ENCODE results near the gene NKIRAS2. TPM values are rescaled to one million over a fixed set of nuclear protein-coding genes. Genes with fewer than 3 reads are reported as not detected.
A peak's percentile ranks its signal among the peaks of the same experiment; 100 is the strongest.

Gene NKIRAS2
- 10 to 100 TPM; 16.3 to 17.2 TPM for total RNA-seq

DNA sequence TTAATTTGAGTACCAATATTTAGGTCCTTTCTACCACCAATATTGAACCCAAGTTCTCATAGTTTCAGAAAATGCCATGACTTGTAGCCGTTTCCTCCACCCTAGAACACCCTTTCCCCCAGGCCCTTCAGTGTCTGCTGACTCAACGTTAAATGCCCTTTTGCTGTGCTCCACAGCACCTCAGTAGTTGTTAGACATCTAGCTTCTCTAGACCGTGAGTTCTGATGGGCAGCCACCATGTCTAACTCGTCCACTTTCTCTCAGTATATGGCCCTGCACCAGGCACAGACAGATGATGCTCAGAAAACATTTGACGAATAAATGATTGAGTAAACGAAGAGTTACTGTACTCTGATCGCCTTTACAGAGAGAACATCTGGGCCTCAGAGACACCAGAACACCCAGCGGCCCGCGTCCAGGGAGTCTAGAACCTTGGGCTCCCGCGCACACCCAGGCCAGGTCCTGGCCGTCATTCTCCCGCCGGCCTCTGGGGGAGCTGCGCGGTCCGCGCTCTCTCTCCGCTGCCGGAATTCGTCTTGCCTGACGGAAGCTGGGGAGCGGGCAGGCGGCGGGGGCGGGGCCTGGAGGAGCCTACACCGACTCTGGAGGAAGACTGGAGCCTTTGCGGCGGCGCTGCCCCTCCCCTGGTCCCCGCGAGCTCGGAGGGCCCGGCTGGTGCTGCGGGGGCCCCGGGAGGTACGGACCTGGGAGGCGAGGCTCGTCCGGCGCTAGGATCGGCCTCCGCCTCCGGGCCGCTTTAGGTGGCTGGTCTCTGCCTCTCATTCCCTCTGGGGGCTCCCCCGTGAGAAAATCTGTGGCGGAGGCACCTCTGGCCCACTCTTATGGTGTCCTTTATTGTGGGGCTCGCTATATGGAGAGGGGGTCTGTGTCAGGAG is at the start of gene NKIRAS2:
Gene NKIRAS2, plus strand, starts transcription at position 582 of the 896 bp plus-strand sequence. CDS start 1,488 bp downstream, outside the sequence.
- peak; percentile 97 for DNase-seq
- Mint-ChIP-seq H3K27ac (peak within 1 kb of the TSS; percentile 88), H3K4me1 (peaks cover 52% of the 10 kb centered on the region), H3K9me3 (ENCODE audit: low read depth) (no peaks in the 10 kb centered on the region), H3K4me3 (peak within 1 kb of the TSS; percentile 100), H3K36me3 (ENCODE audit: low read depth) (peaks cover 42% of the 10 kb centered on the region), H3K27me3 (no peaks in the 10 kb centered on the region)
- peak; percentile 78 for ATAC-seq
- ChIA-PET POLR2A (interaction anchor here (0.5 to 1.8 kb wide), 6 partner anchors 53 to 155 kb away, joined by 3 to 4 read pairs (median 3); partner anchors contain the start of genes ACLY, CNP, DHX58 and KLHL11), CTCF (interaction anchor here (0.6 to 2.1 kb wide), 29 partner anchors 9 to 512 kb away, joined by 3 to 17 read pairs (median 4); partner anchors contain the start of genes CNP, DHX58, GHDC and ZNF385C)
- intact Hi-C loops (cut with DNase I, micrococcal nuclease) = loop anchor here (1.0 to 5.0 kb wide), 7 partner anchors 54 to 518 kb away; partner anchors contain the start of genes KLHL11 (in 1 of the 2), NAGLU (in 1 of the 2), ODAD4 (in 1 of the 2) and STAT5A (in 1 of the 2)

DNA sequence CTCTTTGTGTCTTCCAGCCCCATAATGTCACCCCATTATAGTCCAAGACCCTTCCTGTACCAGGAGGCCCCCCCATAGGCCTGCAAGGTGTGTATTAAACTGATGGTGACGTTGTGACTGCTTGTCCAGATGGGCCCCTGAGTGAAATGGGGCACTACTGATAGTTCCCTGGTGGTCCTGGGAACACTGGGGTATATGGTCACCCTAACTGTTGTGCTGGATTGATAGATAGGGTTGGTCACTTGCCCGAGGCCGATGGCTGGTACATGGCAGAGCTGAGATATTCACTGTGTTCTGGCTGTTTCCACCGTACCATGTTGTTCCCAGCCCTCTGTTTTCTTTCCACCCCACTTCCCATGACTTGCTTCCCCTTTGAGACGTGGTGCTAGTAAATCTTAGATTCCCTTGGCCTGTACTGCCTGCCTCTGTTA is 49.0 kb upstream of the NKIRAS2 start:
- ChIA-PET POLR2A (no interaction called here), CTCF (interaction anchor here (1.3 kb wide), 1 partner anchor 49 kb away, joined by 3 read pairs; the partner anchor contains the start of gene NKIRAS2)
- intact Hi-C loops (cut with DNase I, micrococcal nuclease) = no loop called here
- Mint-ChIP-seq H3K4me3 (no peak overlapping the region), H3K27me3 (no peaks in the 10 kb centered on the region), H3K9me3 (ENCODE audit: low read depth) (no peaks in the 10 kb centered on the region), H3K4me1 (peaks cover 27% of the 10 kb centered on the region), H3K27ac (peak overlapping the region; percentile 48), H3K36me3 (ENCODE audit: low read depth) (peaks cover 43% of the 10 kb centered on the region)
- ATAC-seq (no peak), DNase-seq (no peak)

- ChIA-PET CTCF (interaction anchor here (0.6 to 1.5 kb wide), 4 partner anchors 8 to 62 kb away, joined by 3 to 4 read pairs (median 4); no protein-coding TSS in a partner anchor), POLR2A (interaction anchor here (0.6 to 1.5 kb wide), 3 partner anchors 16 to 153 kb away, joined by 3 to 5 read pairs (median 4); partner anchors contain the start of gene ODAD4)
- ATAC-seq (no peak), DNase-seq (no peak)
- no peaks in the 10 kb centered on the region for H3K9me3 Mint-ChIP-seq (ENCODE audit: low read depth)
- no peak overlapping the region for H3K4me3 Mint-ChIP-seq
- intact Hi-C loops (cut with DNase I, micrococcal nuclease) = no loop called here
- H3K36me3 Mint-ChIP-seq (ENCODE audit: low read depth) = peaks cover 51% of the 10 kb centered on the region
- peaks cover 26% of the 10 kb centered on the region for H3K4me1 Mint-ChIP-seq
- H3K27ac Mint-ChIP-seq = no peak overlapping the region
- no peaks in the 10 kb centered on the region for H3K27me3 Mint-ChIP-seq
Measured at GRCh38 chr17:41971721-41972523, 48.0 kb upstream of the NKIRAS2 start.

DNA sequence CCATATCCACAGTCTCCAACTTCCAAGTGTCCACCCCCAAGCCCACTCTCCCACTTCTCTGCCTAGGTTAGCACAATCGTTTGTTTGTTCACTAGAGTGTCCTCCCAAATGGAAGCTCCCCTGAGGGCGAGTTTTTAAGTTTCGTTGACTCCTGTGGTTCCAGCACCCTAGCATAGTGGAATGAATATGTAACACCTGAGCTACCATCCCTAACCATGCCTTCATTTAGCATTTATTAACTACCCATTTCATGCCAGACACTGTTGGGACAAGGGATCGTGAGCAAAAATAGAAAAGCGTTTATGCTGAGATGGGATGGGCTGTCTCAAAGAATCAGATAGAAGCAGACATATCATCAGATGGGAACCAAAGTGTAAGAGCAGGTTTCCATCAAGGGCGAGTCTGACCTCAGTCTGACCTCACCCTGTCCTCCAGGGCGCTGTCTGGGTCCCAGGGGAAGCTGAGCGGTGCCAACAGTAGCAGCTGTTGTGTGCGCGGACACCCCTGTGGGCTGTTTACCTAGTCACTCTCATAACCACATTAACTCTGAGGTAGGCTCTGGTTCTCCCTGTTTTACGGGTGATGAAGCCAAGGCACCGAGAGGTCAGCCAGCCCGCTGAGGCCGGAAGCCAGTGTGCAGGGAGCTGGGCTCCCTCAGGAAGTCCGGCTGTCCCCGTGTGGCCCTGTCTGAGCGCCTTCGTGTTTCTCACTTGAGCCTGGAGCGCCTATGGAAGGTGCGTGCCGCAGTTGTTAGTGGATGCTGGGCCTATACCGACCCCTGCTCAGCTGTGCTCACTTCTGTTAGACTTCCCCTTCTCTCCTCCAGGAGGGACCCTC is 47.1 kb upstream of the NKIRAS2 start:
- DNase-seq (no peak), ATAC-seq (no peak)
- Mint-ChIP-seq H3K27me3 (no peaks in the 10 kb centered on the region), H3K4me3 (no peak overlapping the region), H3K9me3 (ENCODE audit: low read depth) (no peaks in the 10 kb centered on the region), H3K27ac (no peak overlapping the region), H3K4me1 (peaks cover 19% of the 10 kb centered on the region), H3K36me3 (ENCODE audit: low read depth) (peaks cover 53% of the 10 kb centered on the region)
- POLR2A ChIA-PET = interaction anchor here (0.9 to 1.5 kb wide), 2 partner anchors 15 to 42 kb away, joined by 3 to 4 read pairs; partner anchors contain the start of gene ODAD4
- intact Hi-C loops (cut with DNase I, micrococcal nuclease) = no loop called here
- CTCF ChIA-PET = interaction anchor here (0.6 to 1.5 kb wide), 4 partner anchors 7 to 205 kb away, joined by 3 to 4 read pairs (median 4); no protein-coding TSS in a partner anchor

DNA sequence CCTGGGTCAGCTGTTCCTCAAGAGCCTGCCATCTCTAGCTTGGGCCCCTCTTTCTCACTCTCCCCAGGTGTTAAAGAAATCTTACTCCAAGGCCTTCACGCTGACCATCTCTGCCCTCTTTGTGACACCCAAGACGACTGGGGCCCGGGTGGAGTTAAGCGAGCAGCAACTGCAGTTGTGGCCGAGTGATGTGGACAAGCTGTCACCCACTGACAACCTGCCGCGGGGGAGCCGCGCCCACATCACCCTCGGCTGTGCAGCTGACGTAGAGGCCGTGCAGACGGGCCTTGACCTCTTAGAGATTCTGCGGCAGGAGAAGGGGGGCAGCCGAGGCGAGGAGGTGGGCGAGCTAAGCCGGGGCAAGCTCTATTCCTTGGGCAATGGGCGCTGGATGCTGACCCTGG is 46.5 kb upstream of the NKIRAS2 start:
- ATAC-seq (no peak), DNase-seq (no peak)
- H3K9me3 Mint-ChIP-seq (ENCODE audit: low read depth) = no peaks in the 10 kb centered on the region
- H3K4me1 Mint-ChIP-seq = peaks cover 14% of the 10 kb centered on the region
- ChIA-PET POLR2A (interaction anchor here (1.5 kb wide), 1 partner anchor 14 kb away, joined by 4 read pairs; no protein-coding TSS in a partner anchor), CTCF (no interaction called here)
- no peaks in the 10 kb centered on the region for H3K27me3 Mint-ChIP-seq
- H3K36me3 Mint-ChIP-seq (ENCODE audit: low read depth) = peaks cover 49% of the 10 kb centered on the region
- intact Hi-C loops (cut with DNase I, micrococcal nuclease) = no loop called here
- no peak overlapping the region for H3K4me3 Mint-ChIP-seq
- no peak overlapping the region for H3K27ac Mint-ChIP-seq

DNA sequence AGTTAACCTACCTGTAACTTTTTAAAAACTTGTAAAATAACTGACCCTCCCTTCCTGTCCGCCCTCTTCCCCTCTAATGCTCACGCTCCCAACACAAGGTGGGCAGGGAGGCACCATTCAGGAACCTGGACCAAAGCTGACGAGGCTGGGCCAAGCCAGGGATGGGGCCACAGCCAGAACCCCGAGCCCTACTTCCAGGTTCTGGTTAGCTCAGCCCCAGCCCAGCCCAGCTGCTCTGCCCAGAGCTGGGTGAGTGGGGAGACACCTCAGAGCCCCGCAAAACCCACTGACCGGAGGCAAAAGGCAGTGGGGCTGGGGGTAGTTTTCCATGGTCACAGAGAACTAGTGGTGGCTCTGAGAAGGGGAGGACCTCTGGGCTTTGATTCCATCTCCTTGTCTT is 45.9 kb upstream of the NKIRAS2 start:
- no peaks in the 10 kb centered on the region for H3K9me3 Mint-ChIP-seq (ENCODE audit: low read depth)
- no peak for DNase-seq
- H3K27ac Mint-ChIP-seq = no peak overlapping the region
- ChIA-PET CTCF (no interaction called here), POLR2A (no interaction called here)
- ATAC-seq = no peak
- H3K27me3 Mint-ChIP-seq = no peaks in the 10 kb centered on the region
- intact Hi-C loops (cut with DNase I, micrococcal nuclease) = no loop called here
- peaks cover 12% of the 10 kb centered on the region for H3K4me1 Mint-ChIP-seq
- H3K36me3 Mint-ChIP-seq (ENCODE audit: low read depth) = peaks cover 48% of the 10 kb centered on the region
- no peak overlapping the region for H3K4me3 Mint-ChIP-seq

- intact Hi-C loops (cut with DNase I, micrococcal nuclease) = no loop called here
- no peak for DNase-seq
- H3K27ac Mint-ChIP-seq = no peak overlapping the region
- peaks cover 9% of the 10 kb centered on the region for H3K4me1 Mint-ChIP-seq
- no peaks in the 10 kb centered on the region for H3K27me3 Mint-ChIP-seq
- no peak overlapping the region for H3K4me3 Mint-ChIP-seq
- ChIA-PET POLR2A (interaction anchor here (0.6 kb wide), 1 partner anchor 75 kb away, joined by 4 read pairs; no protein-coding TSS in a partner anchor), CTCF (no interaction called here)
- no peak for ATAC-seq
- no peaks in the 10 kb centered on the region for H3K9me3 Mint-ChIP-seq (ENCODE audit: low read depth)
- peaks cover 41% of the 10 kb centered on the region for H3K36me3 Mint-ChIP-seq (ENCODE audit: low read depth)
Measured at GRCh38 chr17:41974658-41975057, 45.2 kb upstream of the NKIRAS2 start.

GRCh38 chr17:41975099-41976083 is 44.5 kb upstream of the NKIRAS2 start:
- DNase-seq = no peak
- Mint-ChIP-seq H3K4me3 (no peak overlapping the region), H3K36me3 (ENCODE audit: low read depth) (peaks cover 41% of the 10 kb centered on the region), H3K9me3 (ENCODE audit: low read depth) (no peaks in the 10 kb centered on the region), H3K4me1 (peaks cover 7% of the 10 kb centered on the region), H3K27ac (peak overlapping the region; percentile 14), H3K27me3 (no peaks in the 10 kb centered on the region)
- ATAC-seq = no peak
- POLR2A ChIA-PET = interaction anchor here (0.6 kb wide), 1 partner anchor 76 kb away, joined by 4 read pairs; no protein-coding TSS in a partner anchor
- CTCF ChIA-PET = interaction anchor here (0.5 to 1.2 kb wide), 4 partner anchors 17 to 692 kb away, joined by 3 to 4 read pairs (median 3); no protein-coding TSS in a partner anchor
- intact Hi-C loops (cut with DNase I, micrococcal nuclease) = no loop called here

GRCh38 chr17:41976142-41976768 is 43.6 kb upstream of the NKIRAS2 start:
- Mint-ChIP-seq H3K4me3 (no peak overlapping the region), H3K27ac (peak overlapping the region; percentile 14), H3K36me3 (ENCODE audit: low read depth) (peaks cover 44% of the 10 kb centered on the region), H3K9me3 (ENCODE audit: low read depth) (no peaks in the 10 kb centered on the region), H3K27me3 (no peaks in the 10 kb centered on the region), H3K4me1 (peaks cover 3% of the 10 kb centered on the region)
- intact Hi-C loops (cut with DNase I, micrococcal nuclease) = no loop called here
- CTCF ChIA-PET = interaction anchor here (0.5 to 1.2 kb wide), 9 partner anchors 9 to 692 kb away, joined by 3 to 5 read pairs (median 3); partner anchors contain the start of gene NKIRAS2
- ATAC-seq (peak; percentile 33), DNase-seq (no peak)
- POLR2A ChIA-PET = no interaction called here

Measured in activated CD4-positive, alpha-beta T cell treated with anti-CD3 and anti-CD28 coated beads for 36 hours (primary cell).